Gastrocnemius medialis (tissue), 4 donors: ENCODE measurements around the gene ADAMTS10. TPM values are rescaled to one million over a fixed set of nuclear protein-coding genes. Genes with fewer than 3 reads are reported as not detected.

Experiments
- ATAC-seq, 2 donors: fragments of 150-250 bp; one replicate each; pipeline ENCODE4 v1.9.1; 2016
- DNase-seq, 2 donors: peaks; one replicate each; pipeline ENCODE4 v3.0.0-alpha.2; 2019
- H3K27ac ChIP-seq, 4 donors: fragments of 200-600 bp; sonication (generic); 1 replicate in 1 of 4; 2 replicates in 3 of 4; pipeline ENCODE4 v1.5.1; 2016 to 2018; ENCODE audit warnings: mild to moderate bottlenecking in 2 of 4, moderate library complexity in 1 of 4
- H3K27me3 ChIP-seq, 3 donors: fragments of 200-600 bp; sonication (generic) in 2 of 3; 1 replicate in 1 of 3; 2 replicates in 2 of 3; pipeline versions ENCODE4 v1.5.1 to v1.6.0; 2016 to 2019; ENCODE audit warnings: mild to moderate bottlenecking in 1 of 3, moderate library complexity in 1 of 3
- H3K36me3 ChIP-seq, 2 donors: fragments of 200-600 bp; sonication (generic) in 1 of 2; one replicate each; pipeline ENCODE4 v1.5.1; 2017 to 2018
- H3K4me1 ChIP-seq, 2 donors: fragments of 200-600 bp; sonication (generic) in 1 of 2; one replicate each; pipeline ENCODE4 v1.5.1; 2016 to 2017; ENCODE audit warnings: mild to moderate bottlenecking in 2 of 2
- H3K4me3 ChIP-seq, 4 donors: fragments of 200-600 bp; sonication (generic) in 3 of 4; 1 replicate in 1 of 4; 2 replicates in 3 of 4; pipeline ENCODE4 v1.5.1; 2016 to 2019; ENCODE audit warnings: mild to moderate bottlenecking in 2 of 4
- H3K9me3 ChIP-seq, 3 donors: fragments of 200-600 bp; sonication (generic) in 2 of 3; 1 replicate in 1 of 3; 2 replicates in 2 of 3; pipeline ENCODE4 v1.5.1; 2016 to 2019
- CTCF ChIP-seq, 5 experiments: fragments of 450-650 bp in 3 of 5; fragments of 200-600 bp in 2 of 5; sonication (generic) in 2 of 5; IDR thresholded peaks in 4 of 5; conservative IDR thresholded peaks in 1 of 5; 1 replicate in 4 of 5; 2 replicates in 1 of 5; pipeline ENCODE4 v1.5.1; 2016 to 2019; ENCODE audit warnings: antibody characterized with exemption in 5 of 5, mild to moderate bottlenecking in 3 of 5, moderate library complexity in 3 of 5
- POLR2A ChIP-seq, 2 donors: fragments of 450-650 bp; IDR thresholded peaks; one replicate each; pipeline ENCODE4 v1.6.1; 2017; ENCODE audit warnings: antibody characterized with exemption in 2 of 2, mild to moderate bottlenecking in 2 of 2, moderate library complexity in 2 of 2
- in situ Hi-C, 4 donors: fragments of 200-750 bp; cut with MboI; loops; one replicate each; pipeline versions ENCODE4 v1.15.0 to v1.8.0; 2017; ENCODE audit warnings: low sequenced_read_pairs in 4 of 4
- intact Hi-C: fragments of 100-400 bp; cut with DNase I; formaldehyde crosslinking; loops from one replicate; pipeline ENCODE4 v1.15.1; 2023; ENCODE audit warnings: low total_unique reads
- total RNA-seq, 4 donors: library from RNA; depleted of rRNA; stranded (reverse); fragments of >200 nt; gene quantifications; one replicate each; pipeline versions ENCODE4 v1.1.0 to v1.2.3, GENCODE V29; 2016

ADAMTS10 gene
- total RNA-seq, 4 donors from 2014 or later = 2.2 to 7.7 (median 3.6) TPM

- H3K27me3 ChIP-seq = peaks cover 7 to 14% (median 9%) of the 10 kb centered on the region in 3 donors
- peaks cover 0 to 4% of the 10 kb centered on the region in 2 donors for H3K36me3 ChIP-seq
- peaks cover 0 to 4% of the 10 kb centered on the region in 2 donors for H3K4me1 ChIP-seq
- TF ChIP-seq POLR2A (IDR thresholded peaks at IDR 0.05) (no peak), CTCF (IDR thresholded peaks at IDR 0.05 in 4 of 5, conservative IDR thresholded peaks at IDR 0.05 in 1 of 5) (no peak)
- intact Hi-C loops = no loop called here
- in situ Hi-C loops = no loop called here
- H3K9me3 ChIP-seq = peaks cover 0 to 5% (median 0%) of the 10 kb centered on the region in 3 donors
- H3K4me3 ChIP-seq = no peak overlapping the region
- H3K27ac ChIP-seq = no peak overlapping the region
- DNase-seq (no peak), ATAC-seq (no peak)
Observed at GRCh38 chr19:8605514-8605913, 5.0 kb downstream of the ADAMTS10 start.

GRCh38 chr19:8601796-8602195 is 8.7 kb downstream of the ADAMTS10 start:
- in situ Hi-C loops = no loop called here
- ATAC-seq (no peak), DNase-seq (no peak)
- Histone ChIP-seq H3K4me1 (no peaks in the 10 kb centered on the region), H3K27me3 (no peaks in the 10 kb centered on the region), H3K27ac (no peak overlapping the region), H3K4me3 (no peak overlapping the region), H3K36me3 (peaks cover 0 to 4% of the 10 kb centered on the region in 2 donors), H3K9me3 (peaks cover 0 to 5% (median 0%) of the 10 kb centered on the region in 3 donors)
- TF ChIP-seq CTCF (IDR thresholded peaks at IDR 0.05 in 4 of 5, conservative IDR thresholded peaks at IDR 0.05 in 1 of 5) (no peak), POLR2A (IDR thresholded peaks at IDR 0.05) (no peak)
- intact Hi-C loops = no loop called here

DNA sequence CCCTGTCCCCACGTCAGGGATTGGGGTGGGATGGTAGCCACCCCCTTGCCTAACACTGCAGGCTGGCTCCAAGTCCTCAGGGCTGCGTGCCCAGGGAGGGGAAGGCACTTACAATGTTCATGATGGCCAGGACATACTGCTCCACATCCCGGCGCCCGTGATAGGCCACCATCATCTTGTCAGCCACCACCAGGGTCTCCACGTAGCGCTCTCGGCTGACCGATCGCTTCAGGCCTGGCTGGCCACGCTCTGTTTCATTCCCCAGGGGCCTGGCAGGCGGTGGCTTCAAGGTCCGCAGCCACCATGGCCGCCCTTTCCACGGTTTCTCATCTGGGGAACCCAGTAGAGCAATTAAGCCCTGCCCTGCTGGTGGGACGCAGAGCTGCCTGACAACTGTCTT is 9.7 kb downstream of the ADAMTS10 start:
- intact Hi-C loops (no loop called here), in situ Hi-C loops (no loop called here)
- Histone ChIP-seq H3K9me3 (peaks cover 0 to 5% (median 0%) of the 10 kb centered on the region in 3 donors), H3K4me3 (no peak overlapping the region), H3K27me3 (no peaks in the 10 kb centered on the region), H3K27ac (no peak overlapping the region), H3K4me1 (no peaks in the 10 kb centered on the region), H3K36me3 (peaks cover 0 to 4% of the 10 kb centered on the region in 2 donors)
- DNase-seq = no peak
- TF ChIP-seq CTCF (IDR thresholded peaks at IDR 0.05 in 4 of 5, conservative IDR thresholded peaks at IDR 0.05 in 1 of 5) (no peak), POLR2A (IDR thresholded peaks at IDR 0.05) (no peak)
- ATAC-seq = no peak

GRCh38 chr19:8600064-8600463 is 10.5 kb downstream of the ADAMTS10 start:
- in situ Hi-C loops = no loop called here
- H3K4me3 ChIP-seq = no peak overlapping the region
- TF ChIP-seq CTCF (IDR thresholded peaks at IDR 0.05 in 4 of 5, conservative IDR thresholded peaks at IDR 0.05 in 1 of 5) (no peak), POLR2A (IDR thresholded peaks at IDR 0.05) (no peak)

GRCh38 chr19:8596168-8596567 is 14.3 kb downstream of the ADAMTS10 start:
- no peaks in the 10 kb centered on the region for H3K36me3 ChIP-seq

More at GRCh38 chr19:8600064-8600463, 10.5 kb downstream of the ADAMTS10 start:
- no peaks in the 10 kb centered on the region for H3K4me1 ChIP-seq
- intact Hi-C loops = no loop called here
- H3K27ac ChIP-seq = no peak overlapping the region
- H3K36me3 ChIP-seq = peaks cover 0 to 3% of the 10 kb centered on the region in 2 donors
- H3K27me3 ChIP-seq = no peaks in the 10 kb centered on the region
- DNase-seq (no peak), ATAC-seq (no peak)
- H3K9me3 ChIP-seq = peaks cover 0 to 5% (median 0%) of the 10 kb centered on the region in 3 donors

More at GRCh38 chr19:8596168-8596567, 14.3 kb downstream of the ADAMTS10 start:
- no peak for DNase-seq
- Histone ChIP-seq H3K4me1 (peaks cover 0 to 5% of the 10 kb centered on the region in 2 donors), H3K9me3 (no peaks in the 10 kb centered on the region), H3K4me3 (no peak overlapping the region), H3K27ac (no peak overlapping the region), H3K27me3 (peaks cover 0 to 13% (median 4%) of the 10 kb centered on the region in 3 donors)
- no peak for TF ChIP-seq CTCF (IDR thresholded peaks at IDR 0.05 in 4 of 5, conservative IDR thresholded peaks at IDR 0.05 in 1 of 5)
- TF ChIP-seq POLR2A (IDR thresholded peaks at IDR 0.05) = no peak
- intact Hi-C loops = no loop called here
- ATAC-seq = no peak
- in situ Hi-C loops = no loop called here
